Hematopoietic multipotent progenitor cell treated with erythropoietin and hydrocortisone succinate and interleukin-3 and kit ligand, for 15 days (in vitro differentiated cells): ENCODE measurements around the gene NCSTN.
A peak's percentile ranks its signal among the peaks of the same experiment; 100 is the strongest.

ENCODE experiments used
- DNase-seq: peaks from one replicate; pipeline ENCODE4 v3.0.0-alpha.2; 2015; ENCODE audit warnings: low spot score

The NCSTN gene

GRCh38 chr1:160342953-160343869, at the start of gene NCSTN, which contains the start of gene COPA:
TSS of gene NCSTN (plus strand) at chr1:160343383. CDS start at chr1:160343397, 14 bp downstream.
TSS of gene COPA (minus strand) at chr1:160343250. CDS start at chr1:160343170, 80 bp downstream.
- DNase-seq: peak; percentile 91

- DNase-seq: no peak
Observed at GRCh38 chr1:160296036-160296435, 47.1 kb upstream of the NCSTN start.

- DNase-seq: no peak
Observed at GRCh38 chr1:160300173-160300572, 43.0 kb upstream of the NCSTN start.

GRCh38 chr1:160307118-160307791, 35.9 kb upstream of the NCSTN start:
- DNase-seq: no peak

- DNase-seq: no peak
Observed at GRCh38 chr1:160308451-160309184, 34.6 kb upstream of the NCSTN start.

- DNase-seq: no peak
Observed at GRCh38 chr1:160309185-160309557, 34.0 kb upstream of the NCSTN start.

- no peak for DNase-seq
Observed at GRCh38 chr1:160309571-160309970, 33.6 kb upstream of the NCSTN start.

- DNase-seq: no peak
Observed at GRCh38 chr1:160315359-160315758, 27.8 kb upstream of the NCSTN start.

GRCh38 chr1:160322831-160323230, 20.4 kb upstream of the NCSTN start:
- DNase-seq: no peak

- no peak for DNase-seq
Observed at GRCh38 chr1:160325252-160325651, 17.9 kb upstream of the NCSTN start.

- peak; percentile 74 for DNase-seq
Observed at GRCh38 chr1:160326418-160326817, 16.8 kb upstream of the NCSTN start.

GRCh38 chr1:160328184-160328583, 15.0 kb upstream of the NCSTN start:
- DNase-seq: no peak

GRCh38 chr1:160330119-160330518, 13.1 kb upstream of the NCSTN start:
- no peak for DNase-seq

GRCh38 chr1:160332516-160332915, 10.7 kb upstream of the NCSTN start:
- DNase-seq: no peak

GRCh38 chr1:160338580-160338979, 4.6 kb upstream of the NCSTN start:
- DNase-seq: no peak

GRCh38 chr1:160340146-160340545, 3.0 kb upstream of the NCSTN start:
- no peak for DNase-seq

- no peak for DNase-seq
Observed at GRCh38 chr1:160340866-160341265, 2.3 kb upstream of the NCSTN start.

GRCh38 chr1:160342526-160342925, 657 bp upstream of the NCSTN start:
- peak; percentile 19 for DNase-seq

GRCh38 chr1:160344241-160344640, 1.1 kb downstream of the NCSTN start:
- DNase-seq: no peak

GRCh38 chr1:160344936-160345335, 1.8 kb downstream of the NCSTN start:
- no peak for DNase-seq

- no peak for DNase-seq
Observed at GRCh38 chr1:160346463-160346862, 3.3 kb downstream of the NCSTN start.

- no peak for DNase-seq
Observed at GRCh38 chr1:160346958-160347357, 3.8 kb downstream of the NCSTN start.

- no peak for DNase-seq
Observed at GRCh38 chr1:160351629-160352028, 8.4 kb downstream of the NCSTN start.
